HG03060 (cell line): Measurements from ENCODE around the gene GLYR1.

Experiments used
- ATAC-seq: cut with Tn5 transposase; IDR thresholded peaks from one replicate; pipeline ENCODE4 v1.9.1; 2021; ENCODE audit warnings: low read depth, moderate number of reproducible peaks; ENCODE audit not compliant: unreplicated experiment

GLYR1 gene

DNA sequence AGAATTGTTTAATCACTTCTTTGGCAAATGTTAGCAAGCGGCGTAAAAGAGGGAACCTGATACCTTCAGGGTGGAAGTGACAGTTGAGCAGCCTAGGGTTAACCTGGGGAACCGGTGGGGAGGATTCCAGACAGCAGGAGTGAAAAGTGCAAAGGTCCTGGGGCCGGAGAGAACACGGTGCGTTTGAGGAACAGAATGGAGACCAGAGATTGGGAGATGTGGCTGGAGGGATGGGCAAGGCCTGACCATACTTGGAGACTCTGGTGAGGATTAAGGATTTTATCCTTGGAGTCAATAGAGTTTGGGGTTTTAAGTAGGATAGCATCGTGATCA lies 77.8 kb downstream of the GLYR1 start:
- ATAC-seq = no peak

DNA sequence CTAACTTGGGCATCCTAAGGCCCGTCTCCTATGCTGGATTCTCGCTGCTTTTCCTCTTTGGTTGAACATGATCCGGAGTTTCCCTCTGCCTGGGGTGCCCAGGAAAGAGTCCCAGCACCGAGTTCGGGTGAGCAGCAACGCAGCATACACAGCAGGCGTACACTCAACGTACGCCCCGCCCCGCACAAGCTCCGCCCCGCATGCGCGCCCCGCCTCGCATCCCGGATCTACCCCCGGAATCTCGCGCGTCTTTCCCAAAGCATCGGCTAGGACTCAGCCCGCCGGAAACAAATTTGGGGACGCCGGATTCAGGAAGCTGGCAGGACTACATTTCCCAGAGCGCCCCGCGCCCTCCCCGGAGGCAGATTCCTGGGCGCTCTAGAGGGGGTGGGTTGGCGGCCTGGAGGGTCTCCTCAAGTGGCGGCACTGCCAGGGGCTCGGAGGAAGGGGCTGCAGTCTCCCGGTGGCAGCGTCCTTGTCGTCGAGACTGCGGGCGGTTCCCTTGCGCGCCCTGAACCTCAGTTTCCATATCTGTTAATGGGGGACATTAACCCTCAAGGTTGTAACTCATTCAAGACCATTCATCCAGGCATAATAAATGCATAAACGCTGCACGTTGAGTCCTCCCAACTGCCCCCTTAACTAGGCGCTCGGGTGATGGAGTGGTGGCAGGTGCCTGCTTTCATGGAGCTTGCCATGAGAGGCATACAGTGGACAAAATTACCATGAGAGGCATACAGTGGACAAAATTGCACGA lies 78.4 kb downstream of the GLYR1 start:
- ATAC-seq = peak; percentile 49

DNA sequence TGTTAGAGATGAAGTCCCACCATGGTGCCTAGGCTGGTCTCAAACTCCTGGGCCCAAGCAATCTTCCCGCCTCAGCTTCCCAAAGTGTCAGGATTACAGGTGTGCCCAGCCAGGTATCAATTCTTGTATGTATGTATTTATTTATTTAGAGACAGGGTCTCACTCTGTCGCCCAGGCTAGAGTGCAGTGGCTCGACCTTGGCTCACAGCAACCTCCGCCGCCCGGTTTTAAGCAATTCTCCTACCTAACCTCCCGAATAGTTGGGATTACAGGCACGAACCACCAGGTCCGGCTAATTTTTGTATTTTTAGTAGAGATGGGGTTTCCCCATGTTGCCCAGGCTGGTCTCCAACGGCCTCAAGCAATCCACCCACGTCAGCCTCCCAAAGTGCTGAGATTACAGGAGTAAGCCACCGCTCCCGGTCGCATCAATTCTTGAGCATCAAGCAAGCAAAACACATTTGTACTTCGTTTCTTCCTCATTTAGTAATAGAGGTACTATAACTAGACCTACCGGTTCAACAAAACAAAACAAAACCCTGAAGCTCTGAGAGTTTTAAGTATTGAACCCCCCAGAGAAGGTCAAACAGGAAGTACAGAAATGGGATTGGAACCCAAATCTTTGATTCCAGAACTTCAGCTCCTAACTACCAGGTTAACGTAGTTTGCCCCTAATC lies 79.1 kb downstream of the GLYR1 start:
- ATAC-seq = no peak

DNA sequence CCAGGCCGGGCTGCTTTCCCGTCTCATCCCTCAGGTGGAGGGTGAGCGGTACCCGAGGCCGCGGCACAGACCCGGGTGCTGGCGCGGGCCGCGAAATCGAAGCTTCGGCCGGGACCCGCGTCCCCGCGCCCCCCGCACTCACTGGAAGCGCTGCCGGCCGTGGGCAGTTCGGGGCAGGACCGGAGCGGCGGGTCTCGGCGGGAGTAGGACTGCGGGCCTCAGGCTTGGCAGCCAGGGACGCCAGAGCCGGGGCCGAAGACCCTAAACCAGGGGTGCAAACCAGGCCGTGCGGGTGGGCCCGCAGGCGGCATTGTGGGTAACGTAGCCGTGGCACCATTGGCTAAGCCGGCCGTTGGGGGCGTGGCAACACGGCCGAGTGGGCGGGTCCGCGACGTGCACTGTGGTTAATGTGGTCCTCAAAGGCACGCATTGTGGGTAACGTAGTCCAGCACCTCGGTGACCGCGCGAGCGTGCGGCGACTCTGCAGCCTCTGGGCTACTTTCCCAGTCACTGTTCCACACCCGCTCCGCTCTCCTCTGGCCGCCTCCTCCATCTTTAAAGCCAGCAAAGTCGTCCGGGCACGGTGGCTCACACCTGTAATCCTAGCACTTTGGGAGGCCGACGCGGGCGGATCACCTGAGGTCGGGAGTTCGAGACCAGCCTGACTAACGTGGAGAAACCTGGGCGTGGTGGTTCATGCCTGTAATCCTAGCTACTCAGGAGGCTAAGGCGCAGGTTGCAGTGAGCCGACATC lies 80.0 kb downstream of the GLYR1 start, which contains the start of gene ZNF500:
TSS of gene ZNF500 (minus strand) at position 288 of the 754 bp plus-strand sequence. CDS start 1,184 bp downstream, outside the sequence.
- peak; percentile 47 for ATAC-seq

DNA sequence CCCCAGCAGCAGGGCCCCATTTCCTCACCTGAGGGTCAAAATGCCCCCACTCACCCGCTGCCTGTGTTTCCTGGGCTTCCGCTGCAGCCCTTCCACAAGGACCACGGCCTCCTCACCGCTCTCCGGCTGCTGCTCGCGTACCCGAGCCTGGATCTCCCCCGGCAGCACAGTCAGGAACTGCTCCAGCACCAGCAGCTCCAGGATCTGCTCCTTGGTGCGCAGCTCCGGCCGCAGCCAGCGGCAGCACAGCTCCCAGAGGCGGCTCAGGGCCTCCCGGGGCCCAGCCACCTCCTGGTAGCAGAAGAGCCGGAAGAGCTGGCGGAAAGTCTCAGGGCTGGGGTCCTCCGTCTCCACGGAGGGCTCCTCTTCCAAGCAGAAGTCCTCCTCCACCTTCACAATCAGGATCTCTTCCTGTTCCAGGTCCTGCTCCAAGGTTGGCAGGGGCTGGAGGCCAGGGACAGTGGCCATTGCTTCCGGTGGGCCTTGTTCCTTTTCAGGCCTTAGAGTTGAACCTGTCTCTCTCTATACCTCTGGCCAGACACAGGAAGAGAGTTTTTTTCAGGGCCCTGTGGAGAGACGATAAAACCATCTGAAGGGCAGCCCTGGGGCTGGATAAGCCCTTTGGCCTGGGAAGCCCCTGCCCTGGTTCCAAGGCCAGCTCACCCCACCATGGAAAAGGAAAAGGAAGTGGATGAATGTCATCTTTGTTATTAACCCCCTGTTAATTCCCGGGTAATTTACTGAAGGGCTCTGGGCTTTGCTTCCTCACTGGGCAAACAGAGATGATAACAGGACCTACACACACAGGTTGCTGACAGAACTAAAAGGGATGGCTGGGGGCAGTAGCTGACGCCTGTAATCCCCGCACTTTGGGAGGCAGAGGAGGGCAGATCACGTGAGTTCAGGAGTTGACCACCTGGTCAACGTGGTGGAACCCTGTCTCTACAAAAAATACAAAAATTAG lies 81.3 kb downstream of the GLYR1 start:
- ATAC-seq = no peak

DNA sequence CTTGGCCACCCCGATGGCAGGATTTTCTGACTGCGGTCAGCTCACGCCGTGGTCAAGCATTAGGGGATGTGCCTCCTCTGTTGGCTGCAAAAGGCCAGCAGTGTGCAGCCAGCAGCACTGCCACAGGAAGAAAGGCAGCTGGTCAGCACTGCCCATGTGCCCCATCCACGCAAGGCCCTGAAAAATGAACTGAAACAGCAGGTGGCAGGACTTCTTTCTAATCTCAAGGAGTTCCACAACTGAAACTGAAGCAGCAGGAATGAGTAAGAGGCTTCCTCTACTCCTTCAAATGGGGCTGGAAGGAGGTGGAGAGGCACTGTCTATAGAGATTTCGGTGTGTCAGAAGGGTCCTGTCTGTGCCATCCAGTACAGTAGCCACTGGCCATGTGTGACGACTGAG lies 83.3 kb downstream of the GLYR1 start:
- ATAC-seq = no peak

DNA sequence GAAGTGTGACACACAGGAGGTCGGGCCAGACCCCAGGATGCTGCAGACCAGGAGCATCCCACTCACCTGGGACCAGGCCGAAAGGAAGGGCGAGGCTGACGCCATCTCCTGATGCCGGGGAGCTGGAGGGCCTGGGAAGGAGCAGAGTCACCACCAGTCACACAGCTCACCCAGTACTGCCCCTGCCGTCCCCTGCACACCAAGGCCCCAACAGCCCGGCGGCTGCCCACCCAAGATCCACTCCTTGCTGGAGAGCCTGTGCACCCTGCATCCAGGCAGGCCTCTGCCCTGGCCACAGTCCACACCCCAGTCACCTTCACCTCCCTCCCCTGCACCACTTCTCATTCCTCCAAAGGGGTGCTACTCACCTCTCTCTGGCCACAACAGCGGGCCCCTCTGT lies 84.9 kb downstream of the GLYR1 start:
- no peak for ATAC-seq

DNA sequence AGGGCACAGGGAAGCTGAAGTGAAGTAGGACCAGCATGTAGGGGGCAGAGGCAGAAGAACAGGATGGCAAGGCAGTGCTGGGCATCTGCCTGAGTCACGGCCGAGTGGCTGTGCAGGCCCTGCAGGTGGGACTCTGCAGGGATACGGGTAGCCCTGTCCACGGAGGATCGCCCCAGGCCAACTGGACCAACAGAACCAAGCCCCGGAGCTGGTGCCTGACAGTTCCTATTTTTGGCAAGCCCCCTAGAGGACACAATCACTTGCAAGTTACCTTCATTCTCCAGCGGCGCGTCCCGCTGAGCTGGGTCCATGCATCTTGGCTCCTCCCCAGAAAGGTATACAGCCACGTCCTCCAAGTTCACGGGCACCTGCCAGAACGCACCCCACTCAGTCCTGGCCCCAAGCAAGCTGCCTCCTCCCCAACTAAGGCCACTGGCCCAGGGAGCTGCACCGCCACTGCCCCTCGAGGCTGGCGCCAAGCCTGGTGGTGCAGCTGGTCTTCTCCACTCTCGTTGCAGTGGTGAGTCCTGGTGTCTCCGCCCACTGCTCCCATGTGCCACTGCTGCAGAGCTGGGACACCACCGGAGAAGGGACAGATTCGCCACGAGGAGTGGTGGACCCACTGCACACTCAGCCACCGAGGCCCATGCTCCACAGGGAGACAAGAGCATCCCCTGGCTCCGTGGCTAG lies 86.7 kb downstream of the GLYR1 start:
- ATAC-seq = no peak

DNA sequence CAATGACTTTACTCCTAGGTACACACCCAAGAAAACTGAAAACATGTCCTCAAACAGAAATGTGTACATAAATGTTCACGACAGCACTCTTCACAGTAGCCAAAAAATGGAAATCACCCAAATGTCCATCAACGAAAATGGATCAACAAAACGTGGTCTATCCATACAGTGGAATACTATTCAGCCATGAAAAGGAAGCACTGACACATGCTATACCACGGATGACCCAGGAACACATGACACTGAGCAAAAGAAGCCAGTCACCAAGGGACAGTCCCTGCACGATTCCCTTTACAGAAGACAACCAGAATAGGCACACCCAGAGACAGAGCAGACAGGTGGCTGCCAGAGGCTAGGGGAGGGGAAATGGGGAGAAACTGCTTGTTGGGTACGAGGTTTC lies 91.4 kb downstream of the GLYR1 start:
- ATAC-seq = no peak

DNA sequence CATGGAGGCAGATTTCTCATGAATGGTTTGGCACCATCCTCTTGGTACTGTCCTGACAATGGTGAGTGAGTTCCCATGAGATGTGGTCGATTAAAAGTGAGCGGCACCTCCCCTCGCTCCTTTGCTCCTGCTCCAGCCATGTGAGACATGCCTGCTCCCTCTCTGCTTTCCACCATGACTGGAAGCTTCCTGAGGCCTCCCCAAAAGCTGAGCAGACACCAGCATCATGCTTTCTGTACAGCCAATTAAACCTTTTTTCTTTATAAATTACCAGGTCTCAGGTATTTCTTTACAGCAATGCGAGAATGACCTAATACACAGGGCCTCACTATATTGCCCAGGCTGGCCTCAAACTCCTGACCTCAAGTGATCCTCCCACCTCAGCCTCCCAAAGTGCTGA lies 92.2 kb downstream of the GLYR1 start:
- no peak for ATAC-seq

DNA sequence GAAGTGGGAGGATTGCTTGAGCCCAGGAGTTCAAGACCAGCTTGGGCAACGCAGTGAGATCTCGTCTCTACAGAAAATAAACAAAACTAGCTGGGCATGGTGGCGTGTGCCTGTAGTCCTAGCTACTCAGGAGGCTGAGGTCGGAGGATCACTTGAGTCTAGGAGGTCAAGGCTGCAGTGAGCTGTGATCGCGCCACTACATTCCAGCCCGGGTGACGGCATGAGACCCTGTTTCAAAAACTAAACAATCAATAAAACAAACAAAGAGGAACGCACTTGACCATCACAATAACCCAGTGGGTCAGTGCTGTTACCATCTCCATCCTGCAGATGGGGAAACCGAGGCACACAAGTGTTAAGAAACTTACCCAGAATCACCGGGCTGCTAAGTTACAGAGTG lies 93.9 kb downstream of the GLYR1 start:
- no peak for ATAC-seq
